GM18951 (cell line): ENCODE data around the gene HAPSTR1.
"Not testable (repeated sequence)": the region's sequence is repeated elsewhere in the genome, so short reads cannot be mapped to it uniquely, and the experiment has no call there.

Experiments
- POLR2A ChIP-seq: IDR thresholded peaks from 4 replicates; pipeline ENCODE4 v1.6.1; 2011; ENCODE audit warnings: mild to moderate bottlenecking; ENCODE audit not compliant: insufficient read length, insufficient read depth; ENCODE audit errors: extremely low read depth
- in situ Hi-C: fragments of 300-500 bp; cut with MboI; formaldehyde crosslinking; loops from one replicate; pipeline ENCODE4 v1.12.0; 2022; ENCODE audit warnings: low sequenced_read_pairs, mixed read lengths, inconsistent platforms; ENCODE audit not compliant: unreplicated experiment

HAPSTR1 gene, protein sequence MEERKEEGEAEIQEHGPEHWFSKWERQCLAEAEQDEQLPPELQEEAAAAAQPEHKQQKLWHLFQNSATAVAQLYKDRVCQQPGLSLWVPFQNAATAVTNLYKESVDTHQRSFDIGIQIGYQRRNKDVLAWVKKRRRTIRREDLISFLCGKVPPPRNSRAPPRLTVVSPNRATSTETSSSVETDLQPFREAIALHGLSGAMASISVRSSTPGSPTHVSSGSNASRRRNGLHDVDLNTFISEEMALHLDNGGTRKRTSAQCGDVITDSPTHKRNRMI

DNA sequence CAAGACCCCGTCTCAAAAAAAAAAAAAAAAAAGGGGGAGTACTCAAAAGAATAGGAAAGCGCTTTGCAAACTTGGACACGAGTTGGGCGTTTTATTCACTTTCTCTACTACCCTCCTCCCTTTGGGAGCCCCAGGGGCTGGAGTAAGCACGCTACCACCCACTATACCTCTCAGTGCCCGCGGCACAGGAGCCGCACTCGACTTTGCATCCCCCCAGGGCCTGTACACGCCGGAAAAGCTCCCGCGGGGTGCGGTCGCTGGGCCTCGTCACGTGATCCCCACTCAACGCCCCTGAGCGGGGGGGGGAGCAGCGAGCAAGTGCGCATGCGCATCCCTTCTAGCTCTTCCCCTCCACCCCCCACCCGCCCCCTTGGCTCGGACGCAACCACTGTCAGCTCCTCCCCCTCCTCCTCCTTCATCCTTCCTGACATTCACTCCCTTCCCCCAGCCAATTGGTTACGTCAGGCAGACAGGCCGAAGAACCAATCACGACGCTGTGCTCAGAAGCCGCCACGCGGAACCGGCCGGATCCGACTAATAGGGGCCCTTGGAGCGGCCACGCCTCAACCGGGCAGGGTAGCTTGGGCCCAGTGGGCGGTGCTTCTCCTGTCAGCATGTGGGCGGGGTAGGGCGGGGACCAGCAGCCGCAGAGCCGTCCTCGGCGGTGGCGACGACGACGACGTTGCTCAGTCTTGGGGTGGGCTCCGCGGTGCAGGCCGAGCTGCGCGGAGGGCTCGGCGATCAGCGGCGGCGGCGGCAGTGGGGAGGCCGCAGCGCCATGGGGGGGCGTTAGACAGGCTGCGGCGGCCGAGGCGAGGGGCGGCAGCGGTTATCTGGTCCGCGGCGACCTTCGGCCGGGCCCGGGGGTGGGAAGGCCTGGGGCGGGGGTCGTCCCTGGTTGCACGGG is at the start of gene HAPSTR1:
HAPSTR1 (plus strand) TSS at position 685 of the 907 bp plus-strand sequence. CDS start 401 bp downstream, outside the sequence.
- TF ChIP-seq POLR2A = peak; percentile 98
- in situ Hi-C loops = no loop called here

DNA sequence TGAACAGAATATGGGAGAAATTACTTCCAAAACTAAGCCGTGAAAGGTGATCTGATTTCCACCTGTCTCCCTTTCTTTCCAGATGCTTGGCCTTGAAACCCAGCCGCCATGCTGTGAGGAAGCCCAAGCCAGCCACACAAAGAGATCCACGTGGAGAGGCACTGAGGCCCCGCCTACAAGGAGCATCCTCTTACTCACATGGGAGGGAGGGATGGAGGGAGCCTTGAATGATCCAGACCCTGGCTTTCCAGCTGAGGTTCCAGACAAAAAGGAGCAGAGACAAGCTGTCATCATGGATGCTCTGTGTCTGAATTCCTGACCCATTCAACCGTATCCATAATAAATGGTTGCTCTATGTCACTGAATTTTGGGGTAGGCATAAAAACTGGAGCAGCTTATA is 48.9 kb upstream of the HAPSTR1 start:
- in situ Hi-C loops = no loop called here
- no peak for TF ChIP-seq POLR2A

DNA sequence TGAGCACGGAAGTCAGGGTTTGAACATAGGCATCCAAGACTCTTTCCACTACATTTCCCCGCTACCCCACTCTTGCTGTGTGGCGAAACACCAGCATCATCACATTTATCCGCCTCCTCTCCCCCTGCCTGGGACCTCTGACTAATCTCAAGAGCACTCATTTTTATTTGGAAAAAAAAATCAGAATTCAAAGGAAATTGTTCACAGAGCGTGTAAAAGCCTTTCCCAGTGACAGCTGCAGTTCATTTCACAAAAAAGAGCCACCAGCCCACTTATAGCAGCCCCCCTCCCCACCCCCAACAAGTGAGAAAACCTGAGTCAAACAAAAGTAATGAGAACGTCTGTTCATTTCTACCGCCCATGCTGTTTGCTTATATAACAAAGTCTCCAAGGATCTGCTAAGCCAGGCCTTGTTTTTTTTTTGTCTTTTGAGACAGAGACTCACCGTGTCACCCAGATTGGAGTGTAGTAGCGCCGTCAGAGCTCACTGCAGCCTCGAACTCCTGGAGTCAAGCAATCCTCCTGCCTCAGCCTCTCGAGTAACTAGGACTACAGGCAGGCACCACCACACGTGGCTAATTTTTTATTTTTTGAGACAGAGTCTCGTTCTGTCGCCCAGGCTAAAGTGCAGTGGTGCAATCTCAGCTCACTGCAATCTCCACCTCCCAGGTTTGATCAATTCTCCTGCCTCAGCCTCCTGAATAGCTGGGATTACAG is 48.3 kb upstream of the HAPSTR1 start:
- in situ Hi-C loops = no loop called here
- TF ChIP-seq POLR2A = no peak

DNA sequence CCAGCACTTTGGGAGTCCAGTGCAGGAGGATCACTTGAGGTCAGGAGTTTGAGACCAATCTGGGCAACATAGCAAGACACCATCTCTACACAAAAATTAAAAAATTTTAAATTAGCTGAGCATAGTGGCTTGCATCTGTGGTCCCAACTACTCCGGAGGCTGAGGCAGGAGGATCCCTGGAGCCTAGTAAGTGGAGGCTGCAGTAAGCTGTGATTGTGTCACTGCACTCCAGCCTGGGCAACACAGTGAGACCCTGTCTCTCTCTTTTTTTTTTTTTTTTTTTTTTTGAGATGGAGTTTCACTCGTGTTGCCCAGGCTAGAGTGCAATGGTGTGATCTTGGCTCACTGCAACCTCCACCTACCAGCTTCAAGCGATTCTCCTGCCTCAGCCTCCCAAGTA is 45.9 kb upstream of the HAPSTR1 start:
- in situ Hi-C loops = not testable (repeated sequence)

DNA sequence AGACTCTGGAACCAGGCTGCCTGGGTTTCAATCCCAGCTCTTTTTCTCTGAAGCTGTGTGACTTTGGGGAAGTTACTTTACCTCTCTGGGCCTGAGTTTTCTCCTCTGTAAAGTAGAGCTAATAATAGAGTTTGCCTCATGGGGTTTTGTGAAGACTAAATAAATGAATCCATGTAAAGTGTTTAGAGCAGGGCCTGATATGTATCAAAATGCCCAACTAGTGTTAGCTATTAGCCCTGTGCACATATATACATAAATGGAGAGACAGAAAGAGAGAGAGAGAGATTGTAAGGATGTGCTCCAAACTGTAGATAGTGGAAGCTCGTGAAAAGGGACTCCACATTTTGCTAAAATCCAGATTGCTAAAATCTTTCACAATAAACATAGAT is 44.8 kb upstream of the HAPSTR1 start:
- in situ Hi-C loops = no loop called here
- TF ChIP-seq POLR2A = no peak

DNA sequence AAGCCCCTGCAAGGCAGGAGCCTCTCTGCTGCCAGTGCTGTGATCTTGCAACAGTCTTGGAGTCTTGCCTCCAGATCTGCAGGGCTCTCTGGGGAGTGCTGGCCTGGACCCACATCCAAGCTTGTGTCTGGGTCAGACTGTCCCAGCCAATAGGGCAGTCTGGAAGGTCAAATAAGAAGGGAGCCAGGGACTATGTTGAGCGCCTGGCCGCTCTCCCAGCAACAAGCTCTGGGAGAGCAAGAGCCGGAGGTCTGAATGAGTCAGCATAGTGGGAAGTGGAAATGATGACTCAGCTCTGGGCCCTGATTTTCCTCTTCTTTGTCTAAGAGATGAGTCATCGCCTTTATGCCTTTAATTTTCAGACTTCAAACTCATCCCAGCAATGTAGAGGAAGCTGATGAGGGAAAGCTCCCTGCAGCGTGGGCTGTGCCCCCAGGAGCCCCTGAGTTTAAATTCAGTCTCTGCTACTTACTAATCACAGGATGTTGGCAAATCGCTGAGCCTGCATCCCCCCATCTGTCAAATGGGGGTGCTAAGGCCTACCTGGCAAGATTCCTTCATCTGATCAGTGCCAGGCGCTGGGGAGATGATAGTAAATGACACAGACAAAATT is 43.6 kb upstream of the HAPSTR1 start:
- TF ChIP-seq POLR2A = peak; percentile 20
- in situ Hi-C loops = no loop called here

DNA sequence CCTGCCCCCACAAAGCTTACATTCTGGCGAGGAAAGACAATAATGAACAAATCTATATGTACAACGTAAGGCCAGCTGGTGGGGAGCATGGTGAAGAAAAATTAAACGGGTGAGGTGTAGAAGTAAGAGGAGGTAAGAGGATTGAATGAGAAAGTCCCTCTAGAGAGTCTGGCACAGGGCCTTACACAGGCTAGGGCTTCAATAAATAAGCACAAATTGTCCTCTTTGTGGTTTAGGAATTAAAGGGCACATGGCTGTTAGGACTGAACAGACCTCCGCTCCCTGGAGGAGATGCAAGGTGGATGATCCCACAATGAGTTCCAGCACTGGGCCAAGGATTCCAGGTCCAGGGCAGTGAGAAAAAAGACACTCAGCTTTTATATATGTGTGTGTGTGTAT is 43.1 kb upstream of the HAPSTR1 start:
- TF ChIP-seq POLR2A = no peak
- in situ Hi-C loops = no loop called here

DNA sequence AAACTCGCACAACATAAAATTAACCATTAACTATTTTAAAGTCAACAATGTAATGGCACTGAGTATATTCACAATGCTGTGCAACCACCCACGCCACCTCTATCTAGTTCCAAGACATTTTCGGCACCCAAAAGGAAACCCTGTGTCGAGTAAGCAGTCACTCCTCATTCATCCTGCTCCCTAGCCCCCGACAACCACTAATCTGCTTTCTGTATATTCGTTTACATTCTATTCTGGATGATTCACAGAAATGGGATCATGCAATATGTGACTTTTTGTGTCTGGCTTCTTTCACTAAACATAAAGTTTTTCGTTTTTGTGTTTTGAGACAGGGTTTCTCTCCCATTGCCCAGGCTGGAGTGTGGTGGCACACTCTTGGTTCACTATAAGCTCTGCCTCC is 42.2 kb upstream of the HAPSTR1 start:
- in situ Hi-C loops = no loop called here
- no peak for TF ChIP-seq POLR2A

DNA sequence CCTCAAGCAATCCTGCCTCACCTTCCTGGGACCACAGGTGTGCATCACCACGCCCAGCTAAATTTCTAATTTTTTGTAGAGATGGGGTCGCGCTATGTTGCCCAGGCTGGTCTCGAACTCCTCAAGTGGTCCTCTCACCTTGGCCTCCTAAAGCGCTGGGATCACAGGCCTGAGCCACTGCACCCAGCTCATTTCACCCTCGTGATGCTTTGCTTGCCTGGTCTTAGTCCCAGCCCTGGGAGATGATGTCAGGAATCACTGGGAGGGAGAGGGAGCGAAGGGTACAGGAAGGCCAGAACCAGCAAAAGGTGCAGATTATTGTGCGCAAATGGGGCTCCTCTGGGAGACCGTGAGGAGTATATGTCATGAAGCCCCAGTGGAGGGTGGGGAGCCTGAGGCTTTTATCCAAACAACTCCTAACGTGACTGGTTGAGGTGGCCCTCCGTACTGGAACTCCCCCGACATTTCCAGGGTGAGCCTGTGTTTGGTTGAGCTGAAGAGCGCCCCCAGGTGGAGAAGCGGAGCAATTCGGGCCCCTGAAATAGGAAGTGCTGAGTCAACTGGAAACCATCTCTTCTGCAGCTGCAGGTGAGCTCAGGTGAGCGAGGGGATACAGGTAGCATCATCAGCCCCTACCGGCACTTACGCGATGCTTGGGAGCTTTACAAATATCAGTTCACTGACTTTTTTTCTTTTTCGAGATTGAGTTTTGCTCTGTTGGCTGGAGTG is 41.2 kb upstream of the HAPSTR1 start:
- no peak for TF ChIP-seq POLR2A
- in situ Hi-C loops = no loop called here

DNA sequence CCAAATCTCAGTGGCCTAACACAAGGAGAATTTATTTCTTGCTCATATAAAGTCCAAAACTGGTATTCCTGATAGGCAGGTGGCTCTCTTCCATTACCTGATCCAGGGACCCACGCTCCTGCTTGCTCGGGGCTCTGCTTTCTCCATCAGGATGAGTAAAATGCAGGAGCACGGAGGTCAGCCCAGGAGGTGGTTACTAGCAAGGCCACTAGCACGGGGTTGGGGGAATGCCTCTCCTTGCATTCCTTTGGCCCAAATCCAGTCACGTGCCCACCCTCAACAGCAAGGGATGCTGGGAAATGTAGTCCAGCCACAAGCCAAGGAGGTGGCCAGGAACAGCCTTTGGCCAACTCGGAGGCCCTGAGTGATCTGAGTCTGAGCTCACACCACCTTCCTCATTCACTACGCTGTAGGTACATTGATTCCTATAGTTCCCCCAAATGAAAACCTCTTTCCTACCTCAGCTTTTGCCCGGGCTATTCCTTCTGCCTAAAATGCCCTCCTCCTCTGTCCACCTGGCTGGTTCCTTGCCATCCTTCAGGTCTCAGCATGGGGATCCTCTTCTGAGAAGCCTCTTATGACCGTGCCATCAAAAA is 38.3 kb upstream of the HAPSTR1 start:
- in situ Hi-C loops = no loop called here
- no peak for TF ChIP-seq POLR2A

DNA sequence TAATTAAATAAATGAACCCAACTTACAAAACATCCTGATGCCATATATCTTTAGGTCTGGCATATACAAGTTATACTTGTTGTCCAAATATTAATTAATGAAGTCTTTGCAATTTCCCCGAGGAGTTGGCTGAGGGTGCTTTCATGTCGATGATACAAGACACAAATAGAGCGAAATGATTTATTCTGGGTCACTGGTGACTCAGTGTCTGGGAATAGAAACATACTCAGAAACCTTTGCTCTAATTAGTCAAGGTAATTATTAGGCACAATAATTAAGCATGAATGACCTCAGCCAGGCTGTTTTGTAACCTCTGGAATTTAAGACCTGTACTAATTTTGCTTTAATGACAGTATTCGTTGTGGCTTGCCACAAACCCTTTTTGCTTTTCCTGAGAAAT is 37.0 kb upstream of the HAPSTR1 start:
- in situ Hi-C loops = no loop called here
- TF ChIP-seq POLR2A = no peak

DNA sequence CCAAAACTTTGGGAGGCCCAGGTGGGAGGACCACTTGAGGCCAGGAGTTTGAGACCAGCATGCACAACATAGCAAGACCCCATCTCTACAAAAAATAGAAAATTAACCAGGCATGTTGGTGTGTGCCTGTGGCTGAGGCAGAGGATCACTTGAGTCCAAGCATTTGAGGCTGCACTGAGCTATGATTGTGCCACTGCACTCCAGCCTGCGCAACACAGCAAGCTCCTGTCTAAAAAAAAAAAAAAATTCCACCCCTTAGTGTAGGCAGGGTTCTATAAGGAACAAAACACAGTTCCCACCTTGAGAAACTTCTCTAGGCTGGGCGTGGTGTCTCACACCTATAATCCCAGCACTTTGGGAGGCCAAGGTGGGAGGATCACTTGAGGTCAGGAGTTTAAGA is 36.3 kb upstream of the HAPSTR1 start:
- TF ChIP-seq POLR2A = no peak
- in situ Hi-C loops = no loop called here
